Neuronal stem cell (in vitro differentiated cells): Measurements from ENCODE around the gene UGCG.

Source experiments
- DNase-seq: peaks from one replicate; pipeline ENCODE4 v3.0.0-alpha.2; 2013; ENCODE audit warnings: low spot score
- H2AFZ ChIP-seq: one replicate; pipeline ENCODE4 v1.6.1; 2013; ENCODE audit warnings: mild to moderate bottlenecking, low read length, inconsistent platforms
- H2AK5ac ChIP-seq: 2 replicates; pipeline ENCODE4 v1.6.1; 2013; ENCODE audit warnings: low read depth, mild to moderate bottlenecking, inconsistent platforms, low read length, moderate library complexity, mixed read lengths
- H2BK120ac ChIP-seq: 2 replicates; pipeline ENCODE4 v1.6.1; 2013; ENCODE audit warnings: low read depth, mild to moderate bottlenecking, inconsistent platforms, low read length, moderate library complexity, mixed read lengths
- H2BK12ac ChIP-seq: one replicate; pipeline ENCODE4 v1.6.1; 2013; ENCODE audit warnings: low read length, inconsistent platforms
- H2BK15ac ChIP-seq: 2 replicates; pipeline ENCODE4 v1.6.1; 2013; ENCODE audit warnings: mild to moderate bottlenecking, low read length, inconsistent platforms, mixed read lengths
- H2BK5ac ChIP-seq: one replicate; pipeline ENCODE4 v1.6.1; 2013; ENCODE audit warnings: inconsistent platforms, mild to moderate bottlenecking, low read length, moderate library complexity
- H3K14ac ChIP-seq: one replicate; pipeline ENCODE4 v1.6.1; 2013; ENCODE audit warnings: low read length, inconsistent platforms
- H3K18ac ChIP-seq: 2 replicates; pipeline ENCODE4 v1.6.1; 2013; ENCODE audit warnings: low read length, inconsistent platforms
- H3K23ac ChIP-seq: 2 replicates; pipeline ENCODE4 v1.6.1; 2013; ENCODE audit warnings: low read depth, mild to moderate bottlenecking, mixed read lengths, low read length, inconsistent platforms; ENCODE audit not compliant: poor library complexity
- H3K27ac ChIP-seq: replicated peaks from 3 replicates; pipeline ENCODE4 v1.5.1; 2013; ENCODE audit warnings: low read length, inconsistent platforms
- H3K27me3 ChIP-seq, 3 experiments: 2 replicates each; pipeline ENCODE4 v1.6.1; 2013; ENCODE audit warnings: low read length in 3 of 3, mild to moderate bottlenecking in 2 of 3, inconsistent platforms in 1 of 3, low read depth in 1 of 3, mixed read lengths in 1 of 3, moderate library complexity in 1 of 3; ENCODE audit not compliant: control insufficient read depth in 3 of 3, insufficient read depth in 3 of 3
- H3K36me3 ChIP-seq, 2 donors: replicated peaks in 1 of 2; 2 replicates each; pipeline ENCODE4 v1.6.1; 2013; ENCODE audit warnings: low read length in 2 of 2; ENCODE audit not compliant: control insufficient read depth in 2 of 2, insufficient read depth in 2 of 2
- H3K4ac ChIP-seq: 2 replicates; pipeline ENCODE4 v1.6.1; 2013; ENCODE audit warnings: inconsistent platforms, mild to moderate bottlenecking, low read length, moderate library complexity
- H3K4me1 ChIP-seq, 2 donors: 1 replicate in 1 of 2; 2 replicates in 1 of 2; pipeline ENCODE4 v1.6.1; 2013; ENCODE audit warnings: low read length in 2 of 2, low read depth in 1 of 2; ENCODE audit not compliant: control insufficient read depth in 2 of 2, insufficient read depth in 1 of 2
- H3K4me2 ChIP-seq: one replicate; pipeline ENCODE4 v1.6.1; 2013; ENCODE audit warnings: mild to moderate bottlenecking, low read length, inconsistent platforms; ENCODE audit not compliant: insufficient read depth, poor library complexity, severe bottlenecking
- H3K4me3 ChIP-seq, 2 donors: 2 replicates each; pipeline ENCODE4 v1.5.1; 2013; ENCODE audit warnings: low read length in 2 of 2, mild to moderate bottlenecking in 2 of 2, inconsistent platforms in 1 of 2, moderate library complexity in 1 of 2
- H3K79me1 ChIP-seq: one replicate; pipeline ENCODE4 v1.6.1; 2013; ENCODE audit warnings: low read depth, mild to moderate bottlenecking, inconsistent platforms, low read length, moderate library complexity
- H3K9ac ChIP-seq: one replicate; pipeline ENCODE4 v1.6.1; 2013; ENCODE audit warnings: mild to moderate bottlenecking, low read depth, low read length, inconsistent platforms; ENCODE audit not compliant: poor library complexity
- H3K9me3 ChIP-seq, 2 donors: replicated peaks in 1 of 2; 2 replicates each; pipeline versions ENCODE3 to v1.6.1; 2013; ENCODE audit warnings: low read length in 2 of 2, mild to moderate bottlenecking in 2 of 2, inconsistent platforms in 1 of 2, low read depth in 1 of 2, mixed read lengths in 1 of 2, moderate library complexity in 1 of 2; ENCODE audit not compliant: control insufficient read depth in 2 of 2, insufficient read depth in 1 of 2
- H4K8ac ChIP-seq: one replicate; pipeline ENCODE4 v1.6.1; 2013; ENCODE audit warnings: low read depth, mild to moderate bottlenecking, inconsistent platforms, low read length, moderate library complexity
- H4K91ac ChIP-seq: one replicate; pipeline ENCODE4 v1.6.1; 2013; ENCODE audit warnings: low read length, low read depth, mild to moderate bottlenecking, inconsistent platforms; ENCODE audit not compliant: poor library complexity
- WGBS, 2 donors: extraction: QIAGEN DNeasy Blood & Tissue Kit; methylation state at CpG; one replicate each; pipeline ENCODE4 v1.1.7; 2013; ENCODE audit warnings: missing lambda C conversion rate in 2 of 2, mixed read lengths in 1 of 2; ENCODE audit not compliant: insufficient read length in 2 of 2, insufficient replicate concordance in 1 of 2; ENCODE audit errors: extremely low coverage in 2 of 2; 5-methylcytosine and 5-hydroxymethylcytosine counted together

The UGCG gene

GRCh38 chr9:111949919-111950318 is 53.3 kb downstream of the UGCG start:
- Histone ChIP-seq H4K8ac (no peak overlapping the region), H3K4ac (no peak overlapping the region), H3K27me3 (peaks cover 0 to 3% (median 0%) of the 10 kb centered on the region in 3 experiments), H3K27ac (no peak overlapping the region), H3K4me1 (peaks cover 0 to under 1% of the 10 kb centered on the region in 2 donors), H2AFZ (no peak overlapping the region), H2BK5ac (no peak overlapping the region), H2BK12ac (no peak overlapping the region), H4K91ac (no peak overlapping the region), H2BK120ac (no peak overlapping the region), H3K14ac (no peak overlapping the region), H3K9me3 (no peaks in the 10 kb centered on the region), H3K36me3 (no peaks in the 10 kb centered on the region), H3K23ac (no peak overlapping the region), H3K79me1 (no peaks in the 10 kb centered on the region), H3K18ac (no peak overlapping the region), H2BK15ac (no peak overlapping the region), H3K9ac (no peak overlapping the region), H3K4me3 (no peak overlapping the region), H2AK5ac (no peak overlapping the region), H3K4me2 (no peak overlapping the region)
- no CpG with 5 or more reads among the region's 3 CpGs for WGBS, 2 donors
- DNase-seq, result no peak

GRCh38 chr9:111952559-111952958 is 55.9 kb downstream of the UGCG start:
- Histone ChIP-seq H4K8ac (no peak overlapping the region), H2BK12ac (no peak overlapping the region), H3K9me3 (no peaks in the 10 kb centered on the region), H3K4me3 (no peak overlapping the region), H2BK15ac (no peak overlapping the region), H3K23ac (no peak overlapping the region), H3K79me1 (no peaks in the 10 kb centered on the region), H3K4ac (no peak overlapping the region), H3K27me3 (peaks cover 0 to 5% (median 0%) of the 10 kb centered on the region in 3 experiments), H2BK5ac (no peak overlapping the region), H3K4me1 (peaks cover 0 to 2% of the 10 kb centered on the region in 2 donors), H2BK120ac (no peak overlapping the region), H3K18ac (no peak overlapping the region), H3K14ac (no peak overlapping the region), H2AFZ (no peak overlapping the region), H4K91ac (no peak overlapping the region), H3K36me3 (no peaks in the 10 kb centered on the region), H3K4me2 (no peak overlapping the region), H2AK5ac (no peak overlapping the region), H3K9ac (no peak overlapping the region), H3K27ac (no peak overlapping the region)
- no peak for DNase-seq
- no CpG with 5 or more reads among the region's 3 CpGs for WGBS, 2 donors

- no peak overlapping the region for H2BK120ac ChIP-seq
- H2AFZ ChIP-seq, result no peak overlapping the region
- no peak for DNase-seq
- no peak overlapping the region for H3K4ac ChIP-seq
- H2AK5ac ChIP-seq, result no peak overlapping the region
- no peak overlapping the region for H2BK5ac ChIP-seq
- H2BK15ac ChIP-seq, result no peak overlapping the region
- no peak overlapping the region for H3K27ac ChIP-seq
- H3K9me3 ChIP-seq, result no peaks in the 10 kb centered on the region
- H3K9ac ChIP-seq, result no peak overlapping the region
- H3K18ac ChIP-seq, result no peak overlapping the region
- no peak overlapping the region for H3K4me3 ChIP-seq
- no peak overlapping the region for H3K4me2 ChIP-seq
- no peak overlapping the region for H4K91ac ChIP-seq
- H3K23ac ChIP-seq, result no peak overlapping the region
- no peaks in the 10 kb centered on the region for H3K36me3 ChIP-seq
- peaks cover 0 to 5% (median 0%) of the 10 kb centered on the region in 3 experiments for H3K27me3 ChIP-seq
- no peaks in the 10 kb centered on the region for H3K79me1 ChIP-seq
- no peak overlapping the region for H3K14ac ChIP-seq
- no CpG with 5 or more reads among the region's 3 CpGs for WGBS, 2 donors
- H2BK12ac ChIP-seq, result no peak overlapping the region
- H3K4me1 ChIP-seq, result peaks cover 1 to 4% of the 10 kb centered on the region in 2 donors
- H4K8ac ChIP-seq, result no peak overlapping the region
Measured at GRCh38 chr9:111953444-111953843, 56.8 kb downstream of the UGCG start.

- no CpG with 5 or more reads among the region's 6 CpGs for WGBS, 2 donors
- H2BK120ac ChIP-seq, result no peak overlapping the region
- no peak overlapping the region for H3K27ac ChIP-seq
Measured at GRCh38 chr9:111955048-111955447, 58.4 kb downstream of the UGCG start.

More at GRCh38 chr9:111955048-111955447, 58.4 kb downstream of the UGCG start:
- H3K27me3 ChIP-seq, result peaks cover 0 to 17% (median 0%) of the 10 kb centered on the region in 3 experiments
- H3K18ac ChIP-seq, result no peak overlapping the region
- H2AK5ac ChIP-seq, result no peak overlapping the region
- H3K4me1 ChIP-seq, result peaks cover 1 to 4% of the 10 kb centered on the region in 2 donors
- peak overlapping the region; percentile 40 for H4K91ac ChIP-seq
- H4K8ac ChIP-seq, result no peak overlapping the region
- no peaks in the 10 kb centered on the region for H3K36me3 ChIP-seq
- H3K79me1 ChIP-seq, result no peaks in the 10 kb centered on the region
- no peak overlapping the region for H3K4me3 ChIP-seq
- H2BK15ac ChIP-seq, result no peak overlapping the region
- no peak overlapping the region for H3K9ac ChIP-seq
- no peak overlapping the region for H3K4me2 ChIP-seq
- DNase-seq, result no peak
- no peak overlapping the region for H3K23ac ChIP-seq
- no peak overlapping the region for H3K4ac ChIP-seq
- H3K14ac ChIP-seq, result no peak overlapping the region
- no peak overlapping the region for H2BK12ac ChIP-seq
- H2BK5ac ChIP-seq, result no peak overlapping the region
- H3K9me3 ChIP-seq, result no peaks in the 10 kb centered on the region
- H2AFZ ChIP-seq, result no peak overlapping the region
